ENCODE results near the gene HMGCLL1. TPM values are rescaled to one million over a fixed set of nuclear protein-coding genes. Genes with fewer than 3 reads are reported as not detected.

HMGCLL1 gene
- total and polyA plus RNA-seq, 2 donors from 2014 or later: 0.94 to 2.0 TPM

DNA sequence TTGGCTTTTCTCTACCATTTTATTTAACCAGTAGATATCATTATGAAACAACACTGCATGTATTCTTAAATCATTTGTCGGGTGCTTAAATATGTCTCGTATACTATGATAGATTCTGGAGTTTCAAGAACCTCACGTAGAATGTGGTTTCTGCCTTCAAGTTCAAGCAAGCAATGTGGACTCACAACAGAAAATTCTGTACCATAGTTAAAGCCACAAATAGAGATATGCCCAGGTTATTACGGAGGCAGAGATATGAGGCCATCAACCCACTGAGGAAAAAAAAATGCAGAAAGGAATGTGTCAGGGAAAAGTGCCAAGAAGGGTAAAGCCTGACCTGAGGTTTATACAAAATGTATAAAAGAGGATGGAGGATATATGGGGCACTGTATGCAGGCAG, 141.9 kb downstream of the HMGCLL1 start:
- Histone ChIP-seq H3K27me3 (ENCODE audit: control insufficient read depth, insufficient read depth, low read length) (no peaks in the 10 kb centered on the region), H3K4me1 (ENCODE audit: control insufficient read depth in 2 of 3, insufficient read depth in 2 of 3, low read depth in 1 of 3, low read length in 3 of 3) (no peaks in the 10 kb centered on the region), H3K9me3 (ENCODE audit: control insufficient read depth in 2 of 3, insufficient read depth in 1 of 3, low read length in 3 of 3) (no peaks in the 10 kb centered on the region), H3K9ac (ENCODE audit: low read length in 3 of 3) (no peak overlapping the region), H3K4me3 (ENCODE audit: low read length in 3 of 3) (no peak overlapping the region), H3K27ac (ENCODE audit: low read depth in 2 of 2, low read length in 2 of 2) (no peak overlapping the region), H3K36me3 (ENCODE audit: control insufficient read depth in 2 of 3, insufficient read depth in 3 of 3, low read length in 3 of 3) (no peaks in the 10 kb centered on the region)
- TF ChIP-seq, protein P1, sequence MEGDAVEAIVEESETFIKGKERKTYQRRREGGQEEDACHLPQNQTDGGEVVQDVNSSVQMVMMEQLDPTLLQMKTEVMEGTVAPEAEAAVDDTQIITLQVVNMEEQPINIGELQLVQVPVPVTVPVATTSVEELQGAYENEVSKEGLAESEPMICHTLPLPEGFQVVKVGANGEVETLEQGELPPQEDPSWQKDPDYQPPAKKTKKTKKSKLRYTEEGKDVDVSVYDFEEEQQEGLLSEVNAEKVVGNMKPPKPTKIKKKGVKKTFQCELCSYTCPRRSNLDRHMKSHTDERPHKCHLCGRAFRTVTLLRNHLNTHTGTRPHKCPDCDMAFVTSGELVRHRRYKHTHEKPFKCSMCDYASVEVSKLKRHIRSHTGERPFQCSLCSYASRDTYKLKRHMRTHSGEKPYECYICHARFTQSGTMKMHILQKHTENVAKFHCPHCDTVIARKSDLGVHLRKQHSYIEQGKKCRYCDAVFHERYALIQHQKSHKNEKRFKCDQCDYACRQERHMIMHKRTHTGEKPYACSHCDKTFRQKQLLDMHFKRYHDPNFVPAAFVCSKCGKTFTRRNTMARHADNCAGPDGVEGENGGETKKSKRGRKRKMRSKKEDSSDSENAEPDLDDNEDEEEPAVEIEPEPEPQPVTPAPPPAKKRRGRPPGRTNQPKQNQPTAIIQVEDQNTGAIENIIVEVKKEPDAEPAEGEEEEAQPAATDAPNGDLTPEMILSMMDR (IDR thresholded peaks at IDR 0.05; ENCODE audit: borderline replicate concordance, extremely low read depth, insufficient read depth): no peak
- DNase-seq (no peak), FAIRE-seq (no peak)
- intact Hi-C loops (cut with DNase I): no loop called here

DNA sequence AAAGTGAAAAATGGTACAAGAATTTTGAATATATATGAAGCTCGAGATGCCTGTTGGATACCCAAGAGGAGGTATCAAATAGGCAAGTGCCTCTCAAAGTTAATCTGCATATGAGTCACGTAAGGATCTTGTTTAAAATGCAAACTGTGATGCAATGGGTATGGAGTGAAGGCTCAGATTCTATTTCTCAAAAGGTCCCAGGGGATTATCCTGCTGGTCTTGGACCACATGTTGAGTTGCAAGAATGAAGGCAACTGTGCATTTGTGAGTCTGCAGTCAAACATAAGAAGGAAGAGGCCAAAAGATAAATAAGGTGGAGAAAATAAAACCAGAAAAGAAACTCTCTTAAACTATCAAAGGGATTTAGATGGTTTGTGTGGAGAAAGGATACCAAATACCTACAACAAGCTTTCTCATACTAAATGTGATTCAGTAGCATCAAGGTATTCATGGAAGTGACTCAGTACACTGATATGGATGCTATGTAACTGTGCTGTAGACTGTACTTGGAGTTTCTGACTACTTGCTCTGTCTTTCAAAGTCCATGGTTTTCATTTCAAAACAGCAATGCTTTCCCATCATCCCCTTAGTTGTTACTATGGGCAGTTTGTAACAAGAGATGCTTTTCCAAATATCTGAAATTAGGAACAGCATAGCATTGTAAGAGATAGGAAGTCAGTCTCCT, 145.4 kb downstream of the HMGCLL1 start:
- DNase-seq: no peak
- H3K27ac ChIP-seq (ENCODE audit: low read depth in 2 of 2, low read length in 2 of 2): no peak overlapping the region
- TF ChIP-seq, protein P1 (IDR thresholded peaks at IDR 0.05; ENCODE audit: borderline replicate concordance, extremely low read depth, insufficient read depth): no peak
- H3K9ac ChIP-seq (ENCODE audit: low read length in 3 of 3): no peak overlapping the region
- no peaks in the 10 kb centered on the region for H3K36me3 ChIP-seq (ENCODE audit: control insufficient read depth in 2 of 3, insufficient read depth in 3 of 3, low read length in 3 of 3)
- no peak overlapping the region for H3K4me3 ChIP-seq (ENCODE audit: low read length in 3 of 3)
- FAIRE-seq: no peak
- H3K9me3 ChIP-seq (ENCODE audit: control insufficient read depth in 2 of 3, insufficient read depth in 1 of 3, low read length in 3 of 3): no peaks in the 10 kb centered on the region
- no peaks in the 10 kb centered on the region for H3K4me1 ChIP-seq (ENCODE audit: control insufficient read depth in 2 of 3, insufficient read depth in 2 of 3, low read depth in 1 of 3, low read length in 3 of 3)
- intact Hi-C loops (cut with DNase I): no loop called here
- H3K27me3 ChIP-seq (ENCODE audit: control insufficient read depth, insufficient read depth, low read length): no peaks in the 10 kb centered on the region

DNA sequence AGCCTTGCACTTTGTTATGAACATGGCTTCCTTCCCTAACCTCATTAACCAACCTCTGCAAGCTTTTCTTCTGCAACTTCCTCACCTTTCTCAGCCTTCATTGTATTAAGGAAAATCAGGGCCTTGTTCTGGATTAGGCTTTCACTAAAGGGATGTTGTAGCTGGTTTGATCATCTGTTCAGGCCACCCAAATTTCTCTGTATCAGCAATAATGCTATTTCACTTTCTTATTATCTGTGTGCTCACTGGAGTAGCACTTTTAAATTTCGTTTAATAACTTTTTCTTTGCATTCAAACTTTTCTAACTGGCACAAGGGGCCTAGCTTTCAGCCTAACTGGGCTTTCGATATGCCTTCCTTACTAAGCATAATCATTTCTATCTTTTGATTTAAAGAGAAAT, 155.1 kb downstream of the HMGCLL1 start:
- no peak overlapping the region for H3K4me3 ChIP-seq (ENCODE audit: low read length in 3 of 3)
- no peak overlapping the region for H3K27ac ChIP-seq (ENCODE audit: low read depth in 2 of 2, low read length in 2 of 2)
- FAIRE-seq (no peak), DNase-seq (no peak)
- H3K4me1 ChIP-seq (ENCODE audit: control insufficient read depth in 2 of 3, insufficient read depth in 2 of 3, low read depth in 1 of 3, low read length in 3 of 3): no peaks in the 10 kb centered on the region
- H3K9me3 ChIP-seq (ENCODE audit: control insufficient read depth in 2 of 3, insufficient read depth in 1 of 3, low read length in 3 of 3): no peaks in the 10 kb centered on the region
- H3K27me3 ChIP-seq (ENCODE audit: control insufficient read depth, insufficient read depth, low read length): no peaks in the 10 kb centered on the region
- intact Hi-C loops (cut with DNase I): no loop called here
- H3K36me3 ChIP-seq (ENCODE audit: control insufficient read depth in 2 of 3, insufficient read depth in 3 of 3, low read length in 3 of 3): no peaks in the 10 kb centered on the region
- H3K9ac ChIP-seq (ENCODE audit: low read length in 3 of 3): no peak overlapping the region
- TF ChIP-seq, protein P1 (IDR thresholded peaks at IDR 0.05; ENCODE audit: borderline replicate concordance, extremely low read depth, insufficient read depth): no peak

DNA sequence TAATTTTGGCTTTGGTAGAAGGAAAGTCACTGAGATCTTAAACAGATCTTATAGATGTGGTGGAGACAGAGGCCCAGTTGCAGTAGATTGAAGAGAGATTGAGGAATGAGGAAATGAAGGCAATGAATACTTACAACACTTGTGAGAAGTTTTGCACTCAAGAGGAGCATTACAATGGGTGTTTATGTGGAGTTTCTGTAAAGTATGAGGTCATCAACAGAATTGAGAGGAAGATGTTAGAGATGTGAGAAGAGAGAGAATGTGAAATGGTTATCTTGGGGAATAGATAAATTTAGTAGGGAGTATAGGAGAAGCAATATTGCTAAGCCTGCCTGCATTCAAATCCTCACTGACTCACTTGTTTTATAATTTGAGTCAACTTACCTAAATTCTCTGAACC, 168.3 kb downstream of the HMGCLL1 start:
- DNase-seq (no peak), FAIRE-seq (no peak)
- no peak overlapping the region for H3K4me3 ChIP-seq (ENCODE audit: low read length in 3 of 3)
- H3K9ac ChIP-seq (ENCODE audit: low read length in 3 of 3): no peak overlapping the region
- no peaks in the 10 kb centered on the region for H3K36me3 ChIP-seq (ENCODE audit: control insufficient read depth in 2 of 3, insufficient read depth in 3 of 3, low read length in 3 of 3)
- H3K27ac ChIP-seq (ENCODE audit: low read depth in 2 of 2, low read length in 2 of 2): no peak overlapping the region
- no peaks in the 10 kb centered on the region for H3K9me3 ChIP-seq (ENCODE audit: control insufficient read depth in 2 of 3, insufficient read depth in 1 of 3, low read length in 3 of 3)
- intact Hi-C loops (cut with DNase I): no loop called here
- H3K4me1 ChIP-seq (ENCODE audit: control insufficient read depth in 2 of 3, insufficient read depth in 2 of 3, low read depth in 1 of 3, low read length in 3 of 3): no peaks in the 10 kb centered on the region
- TF ChIP-seq, protein P1 (IDR thresholded peaks at IDR 0.05; ENCODE audit: borderline replicate concordance, extremely low read depth, insufficient read depth): no peak
- H3K27me3 ChIP-seq (ENCODE audit: control insufficient read depth, insufficient read depth, low read length): no peaks in the 10 kb centered on the region

Data from kidney (tissue), 14 donors.